HL-60 (cell line): Measurements from ENCODE around the gene BIVM.

Experiments used
- POLR2AphosphoS5 ChIP-seq: IDR thresholded peaks from 2 replicates; pipeline ENCODE4 v1.6.1; 2012; ENCODE audit warnings: low read depth
- TF ChIP-seq, protein P1 (sequence below): IDR thresholded peaks from one replicate; pipeline ENCODE4 v1.5.1; 2011; ENCODE audit warnings: low read length, control low read depth, inconsistent platforms; ENCODE audit not compliant: insufficient read depth

DNA sequence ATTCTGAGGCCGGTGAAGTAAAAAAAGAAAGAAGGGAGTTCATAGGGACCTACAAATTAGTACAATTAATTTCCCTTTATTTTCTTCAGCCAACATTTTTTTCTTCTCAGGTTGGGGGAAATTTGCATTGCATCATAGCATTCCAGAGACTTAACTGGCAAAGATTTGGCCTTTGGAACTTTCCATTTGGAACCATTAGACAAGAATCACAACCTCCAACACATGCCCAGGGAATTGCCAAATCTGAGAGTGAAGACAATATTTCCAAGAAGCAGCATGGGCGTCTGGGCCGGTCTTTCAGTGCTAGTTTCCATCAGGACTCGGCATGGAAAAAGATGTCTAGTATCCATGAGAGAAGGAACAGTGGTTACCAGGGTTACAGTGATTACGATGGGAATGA, 40.5 kb downstream of the BIVM start:
- no peak for TF ChIP-seq POLR2AphosphoS5
- TF ChIP-seq, protein P1, sequence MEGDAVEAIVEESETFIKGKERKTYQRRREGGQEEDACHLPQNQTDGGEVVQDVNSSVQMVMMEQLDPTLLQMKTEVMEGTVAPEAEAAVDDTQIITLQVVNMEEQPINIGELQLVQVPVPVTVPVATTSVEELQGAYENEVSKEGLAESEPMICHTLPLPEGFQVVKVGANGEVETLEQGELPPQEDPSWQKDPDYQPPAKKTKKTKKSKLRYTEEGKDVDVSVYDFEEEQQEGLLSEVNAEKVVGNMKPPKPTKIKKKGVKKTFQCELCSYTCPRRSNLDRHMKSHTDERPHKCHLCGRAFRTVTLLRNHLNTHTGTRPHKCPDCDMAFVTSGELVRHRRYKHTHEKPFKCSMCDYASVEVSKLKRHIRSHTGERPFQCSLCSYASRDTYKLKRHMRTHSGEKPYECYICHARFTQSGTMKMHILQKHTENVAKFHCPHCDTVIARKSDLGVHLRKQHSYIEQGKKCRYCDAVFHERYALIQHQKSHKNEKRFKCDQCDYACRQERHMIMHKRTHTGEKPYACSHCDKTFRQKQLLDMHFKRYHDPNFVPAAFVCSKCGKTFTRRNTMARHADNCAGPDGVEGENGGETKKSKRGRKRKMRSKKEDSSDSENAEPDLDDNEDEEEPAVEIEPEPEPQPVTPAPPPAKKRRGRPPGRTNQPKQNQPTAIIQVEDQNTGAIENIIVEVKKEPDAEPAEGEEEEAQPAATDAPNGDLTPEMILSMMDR, result no peak
